HepG2 (cell line): ENCODE results near the gene RPUSD4. TPM values are rescaled to one million over a fixed set of nuclear protein-coding genes. Genes with fewer than 3 reads are reported as not detected.

Experiments used
- AHR ChIP-seq: IDR thresholded peaks from 2 replicates; pipeline ENCODE4 v1.6.1; 2018; ENCODE audit warnings: missing genetic modification reagents, missing compliant biosample characterization
- CAMTA2 ChIP-seq: sonication (generic); formaldehyde crosslinking; IDR thresholded peaks from 2 replicates; pipeline ENCODE4 v1.4.0; 2020; ENCODE audit warnings: mild to moderate bottlenecking, missing genetic modification reagents, borderline replicate concordance
- FOXP4 ChIP-seq: sonication (generic); formaldehyde crosslinking; IDR thresholded peaks from 2 replicates; pipeline ENCODE4 v1.4.0; 2020; ENCODE audit warnings: missing genetic modification reagents
- HNRNPH1 ChIP-seq: fragments of 200-400 bp; formaldehyde crosslinking; optimal IDR thresholded peaks from 2 replicates; pipeline ENCODE3; 2017; ENCODE audit warnings: mild to moderate bottlenecking, low read depth, low read length
- ISL2 ChIP-seq: sonication (generic); formaldehyde crosslinking; IDR thresholded peaks from 2 replicates; pipeline ENCODE4 v1.5.0; 2020; ENCODE audit warnings: missing genetic modification reagents
- MAFF ChIP-seq: IDR thresholded peaks from 2 replicates; pipeline ENCODE4 v1.6.1; 2011; ENCODE audit warnings: low read depth, low read length, improper control_type of control experiment
- MZF1 ChIP-seq: sonication (generic); formaldehyde crosslinking; IDR thresholded peaks from 2 replicates; pipeline ENCODE4 v1.8.1; 2023; ENCODE audit warnings: mild to moderate bottlenecking, missing genetic modification reagents, borderline replicate concordance
- POLR2AphosphoS2 ChIP-seq: IDR thresholded peaks from 2 replicates; pipeline ENCODE4 v1.6.1; 2011; ENCODE audit warnings: low read depth, low read length, improper control_type of control experiment
- RERE ChIP-seq: IDR thresholded peaks from 2 replicates; pipeline ENCODE4 v1.6.1; 2016; ENCODE audit warnings: low read depth, missing genetic modification reagents, missing compliant biosample characterization
- SAP130 ChIP-seq: IDR thresholded peaks from 2 replicates; pipeline ENCODE4 v1.6.1; 2016; ENCODE audit warnings: low read depth
- SNAPC5 ChIP-seq: sonication (generic); formaldehyde crosslinking; IDR thresholded peaks from 2 replicates; pipeline ENCODE4 v1.8.1; 2023; ENCODE audit warnings: mild to moderate bottlenecking, missing genetic modification reagents, borderline replicate concordance
- SUZ12 ChIP-seq: fragments of 150-350 bp; IDR thresholded peaks from 2 replicates; pipeline ENCODE4 v1.6.1; 2014; ENCODE audit warnings: low read depth, low read length
- ZC3H4 ChIP-seq: sonication (generic); formaldehyde crosslinking; IDR thresholded peaks from 2 replicates; pipeline ENCODE4 v1.4.0; 2020; ENCODE audit warnings: missing genetic modification reagents, borderline replicate concordance
- ZNF224 ChIP-seq: sonication (generic); formaldehyde crosslinking; IDR thresholded peaks from 2 replicates; pipeline ENCODE4 v1.5.0; 2020; ENCODE audit warnings: mild to moderate bottlenecking, missing genetic modification reagents
- ZNF354B ChIP-seq: sonication (generic); formaldehyde crosslinking; IDR thresholded peaks from 2 replicates; pipeline ENCODE4 v1.8.0; 2022; ENCODE audit warnings: mild to moderate bottlenecking, missing genetic modification reagents
- ZNF367 ChIP-seq: sonication (generic); formaldehyde crosslinking; IDR thresholded peaks from 2 replicates; pipeline ENCODE4 v1.4.0; 2020; ENCODE audit warnings: missing genetic modification reagents, borderline replicate concordance
- ZNF383 ChIP-seq: sonication (generic); formaldehyde crosslinking; IDR thresholded peaks from 2 replicates; pipeline ENCODE4 v1.4.0; 2020; ENCODE audit warnings: missing genetic modification reagents, mild to moderate bottlenecking, borderline replicate concordance
- ZNF616 ChIP-seq: sonication (generic); formaldehyde crosslinking; IDR thresholded peaks from 2 replicates; pipeline ENCODE4 v1.5.0; 2020; ENCODE audit warnings: low read depth, mild to moderate bottlenecking, missing genetic modification reagents
- ZNF691 ChIP-seq: sonication (generic); formaldehyde crosslinking; IDR thresholded peaks from 2 replicates; pipeline ENCODE4 v1.4.0; 2020; ENCODE audit warnings: missing genetic modification reagents, low read depth, mild to moderate bottlenecking, borderline replicate concordance
- ZNF784 ChIP-seq: sonication (generic); formaldehyde crosslinking; IDR thresholded peaks from 2 replicates; pipeline ENCODE4 v1.5.1; 2020; ENCODE audit warnings: missing genetic modification reagents, mild to moderate bottlenecking, borderline replicate concordance
- ZNF816 ChIP-seq: sonication (generic); formaldehyde crosslinking; IDR thresholded peaks from 2 replicates; pipeline ENCODE4 v1.8.0; 2022; ENCODE audit warnings: missing genetic modification reagents, mild to moderate bottlenecking, borderline replicate concordance
- polyA plus RNA-seq, 8 experiments: library from polyadenylated mRNA; depleted of rRNA in 3 of 8; stranded (reverse) in 7 of 8; unstranded in 1 of 8; fragments of >200 nt; fragmentation: Illumina TruSeq in 4 of 8; extraction: Trizol in 4 of 8; gene quantifications; 2 replicates each; pipeline versions ENCODE4 v1.2.1 to v1.2.3, GENCODE V29; 2011 to 2016; ENCODE audit warnings: low read depth in 4 of 8, missing spikeins in 1 of 8, mixed read lengths in 1 of 8; ENCODE audit not compliant: insufficient read depth in 1 of 8
- total RNA-seq, 5 experiments: library from RNA; depleted of rRNA; stranded (reverse); fragments of >200 nt; fragmentation: Illumina TruSeq; extraction: Trizol; gene quantifications; 2 replicates each; pipeline ENCODE4 v1.2.3, GENCODE V29; 2016; ENCODE audit warnings: low read depth in 1 of 5

Gene RPUSD4
- total and polyA plus RNA-seq, 2 of the 13 experiments (the other 11 are each of a cell fraction or from before 2014, with no cell fraction given): 45.0 to 52.9 TPM

GRCh38 chr11:126158054-126158791 lies 53.2 kb downstream of the RPUSD4 start (continued):
- TF ChIP-seq ZNF224 (CRISPR knock-in tag) (no peak), FOXP4 (peak; percentile 77), ZNF383 (CRISPR knock-in tag) (no peak), ZNF616 (CRISPR knock-in tag) (no peak), SNAPC5 (CRISPR knock-in tag) (no peak), ZNF354B (CRISPR knock-in tag) (no peak), ZNF784 (CRISPR knock-in tag) (no peak), RERE (CRISPR knock-in tag) (no peak), CAMTA2 (no peak), ZC3H4 (CRISPR knock-in tag) (no peak), ZNF367 (no peak), SAP130 (CRISPR knock-in tag) (peak; percentile 74), AHR (CRISPR knock-in tag) (no peak), SUZ12 (no peak), HNRNPH1 (no peak), POLR2AphosphoS2 (no peak), ISL2 (CRISPR knock-in tag) (peak; percentile 57), ZNF816 (CRISPR knock-in tag) (no peak), ZNF691 (no peak), MZF1 (CRISPR knock-in tag) (no peak; the same call in 1 of the 2 replicates), MAFF (no peak)
